HUDEP-2 (cell line): ENCODE results near the gene S100A6.
"Not testable (repeated sequence)": the region's sequence is repeated elsewhere in the genome, so short reads cannot be mapped to it uniquely, and the experiment has no call there.

Experiments used
- DNase-seq, 76 experiments: peaks; one replicate each; lab custom pipeline; 2025; ENCODE audit not compliant: unreplicated experiment in 76 of 76; lab: John Stamatoyannopoulos, UW

The S100A6 gene

DNA sequence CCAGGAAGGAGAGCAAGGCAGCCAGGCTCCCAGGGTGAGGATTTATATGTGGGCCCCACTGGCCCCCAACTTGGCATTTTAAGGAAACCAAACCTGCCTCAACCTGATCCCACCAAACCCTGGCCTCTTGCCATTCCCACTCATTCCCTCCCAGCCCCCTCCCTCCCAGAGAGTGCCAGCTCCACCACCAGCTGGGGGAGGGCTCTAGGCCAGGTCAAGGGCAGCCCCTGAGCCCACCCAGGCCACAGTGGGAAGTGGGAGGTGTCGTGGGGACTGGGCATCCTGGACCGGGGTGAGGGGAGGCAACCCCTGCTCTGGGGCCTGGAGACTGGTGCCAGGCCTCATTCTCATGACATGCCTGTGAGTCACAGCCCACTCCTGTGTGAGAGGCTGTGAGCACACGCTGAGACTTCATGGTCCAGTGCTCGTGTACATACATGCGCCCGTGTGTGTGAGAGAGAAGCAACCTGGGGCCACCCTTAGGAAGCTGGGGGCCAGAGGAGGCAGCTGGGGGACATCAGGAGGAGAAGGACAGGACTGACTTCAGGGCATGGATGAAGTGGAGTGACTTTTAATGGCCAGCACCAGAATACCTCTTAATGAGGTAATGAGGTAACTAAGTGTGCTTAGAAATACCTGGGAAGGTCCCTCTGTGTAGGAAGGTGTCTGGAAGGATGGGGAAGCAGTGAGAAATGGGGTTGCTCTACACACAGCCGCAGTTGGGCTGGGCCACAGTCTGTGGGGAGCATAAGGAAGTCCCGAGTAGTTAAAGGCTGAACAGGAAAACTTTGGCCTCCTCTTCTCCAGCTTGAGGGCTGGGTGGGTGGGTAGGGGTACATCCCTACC, 30.0 kb upstream of the S100A6 start, which contains the start of gene S100A2:
Gene S100A2, minus strand, starts transcription at position 316 of the 846 bp plus-strand sequence. CDS start 1,967 bp downstream, outside the sequence.
- peak in 14 of 76 experiments; percentile 18 to 48 (median 30) for DNase-seq

DNA sequence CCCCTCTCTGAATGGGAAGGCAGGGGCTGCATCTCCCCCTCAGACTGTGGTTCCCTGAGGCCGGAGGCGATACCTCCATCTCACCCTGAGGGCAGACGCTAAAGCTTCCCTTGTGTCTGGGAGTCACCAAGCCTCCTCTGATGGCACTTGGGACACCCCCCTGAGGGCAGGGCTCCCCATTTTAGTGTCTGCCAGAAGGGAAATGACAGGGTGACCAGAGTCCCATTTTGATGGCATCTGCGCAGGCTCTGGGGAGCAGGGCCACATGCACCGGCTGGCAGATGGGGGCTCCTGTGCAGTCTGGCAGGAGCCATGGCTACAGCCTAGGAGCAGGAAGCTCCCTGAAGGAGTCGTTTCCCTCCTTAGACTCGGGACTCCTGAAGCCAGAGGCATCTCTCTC, 28.2 kb upstream of the S100A6 start:
- DNase-seq = no peak

DNA sequence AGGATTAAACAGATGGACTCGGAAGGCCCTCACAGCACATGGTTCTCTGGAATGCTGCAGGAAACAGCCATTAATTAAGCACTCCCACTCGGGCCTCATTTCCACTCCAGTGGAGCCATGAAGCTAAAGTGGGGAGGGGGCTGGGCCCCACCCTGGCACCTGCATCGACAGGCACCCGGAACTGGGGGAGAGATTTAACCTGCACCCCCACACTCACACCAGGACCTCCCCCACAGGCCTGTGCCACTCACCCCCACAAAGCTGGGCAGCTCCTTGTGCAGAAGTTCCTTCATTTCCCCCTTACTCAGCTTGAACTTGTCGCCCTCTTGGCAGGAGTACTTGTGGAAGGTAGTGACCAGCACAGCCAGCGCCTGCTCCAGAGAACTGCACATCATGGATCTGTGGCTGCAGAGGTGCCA, 27.7 kb upstream of the S100A6 start:
- no peak for DNase-seq

DNA sequence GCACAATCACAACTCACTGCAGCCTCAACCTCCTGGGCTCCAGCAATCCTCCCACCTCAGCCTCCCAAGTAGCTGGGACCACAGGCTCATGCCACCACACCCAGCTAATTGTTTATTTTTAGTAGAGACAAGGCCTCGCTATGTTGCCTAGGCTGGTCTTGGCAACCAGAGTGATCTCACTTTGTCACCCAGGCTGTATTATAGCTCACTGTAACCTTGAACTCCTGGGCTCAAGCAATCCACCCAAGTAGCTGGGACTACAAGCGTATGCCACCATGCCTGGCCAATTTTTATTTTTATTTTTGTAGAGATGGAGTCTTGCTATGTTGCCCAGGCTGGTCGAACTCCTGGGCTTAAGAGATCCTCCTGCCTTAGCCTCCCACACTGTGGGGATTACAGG, 26.2 kb upstream of the S100A6 start:
- not testable (repeated sequence) for DNase-seq

DNA sequence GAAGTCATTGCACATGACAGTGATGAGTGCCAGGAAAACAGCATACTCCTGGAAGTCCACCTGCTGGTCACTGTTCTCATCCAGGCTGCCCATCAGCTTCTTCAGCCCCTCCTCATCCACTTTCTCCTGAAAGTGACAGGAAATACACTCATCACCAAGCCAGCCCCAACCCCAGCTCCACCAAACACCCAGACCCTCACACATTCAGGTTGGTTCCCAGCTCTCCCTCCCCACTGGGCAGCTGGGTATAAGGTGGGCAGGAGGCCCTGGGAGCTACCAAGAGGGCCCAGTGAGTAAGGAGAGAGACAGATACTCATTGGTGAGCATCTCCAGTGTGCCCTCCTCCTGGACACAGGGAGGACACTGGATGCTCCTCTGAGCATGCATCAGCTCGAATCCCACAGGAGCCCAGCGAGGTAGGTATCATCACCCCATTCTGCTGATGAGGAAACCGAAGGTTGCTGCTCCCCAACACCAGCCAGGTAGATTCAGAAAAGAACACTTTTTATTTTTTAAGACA, 25.7 kb upstream of the S100A6 start:
- no peak for DNase-seq

DNA sequence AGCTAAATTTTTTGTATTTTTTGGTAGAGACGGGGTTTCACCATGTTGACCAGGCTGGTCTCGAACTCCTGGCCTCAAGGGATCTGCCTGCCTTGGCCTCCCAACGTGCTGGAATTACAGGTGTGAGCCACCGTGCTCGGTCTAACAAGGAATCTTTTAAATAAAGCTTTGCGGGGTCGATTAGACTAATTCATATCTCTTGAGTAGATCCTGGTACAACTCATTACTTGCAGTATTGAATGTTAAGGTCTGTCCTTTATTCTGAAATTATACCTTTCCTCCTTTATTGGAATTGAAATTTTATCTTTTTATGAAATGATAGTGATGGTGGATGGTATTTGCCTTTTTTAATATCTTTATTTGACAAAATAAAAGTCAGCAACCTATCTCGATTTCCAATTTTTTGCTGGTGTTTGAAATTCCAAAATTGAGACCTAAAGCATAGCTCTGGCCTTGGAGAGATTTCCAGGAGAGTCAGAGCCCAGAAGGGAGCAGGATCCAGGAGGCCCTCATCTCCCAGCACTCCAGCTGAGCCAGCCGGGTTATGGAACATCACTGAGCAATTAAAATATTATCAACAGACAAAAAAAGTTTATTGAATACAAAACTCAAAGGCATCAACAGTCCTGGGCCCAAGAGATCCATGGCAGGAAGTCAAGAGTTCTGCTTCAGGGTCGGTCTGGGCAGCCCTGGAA, 25.1 kb upstream of the S100A6 start:
- DNase-seq = no peak

DNA sequence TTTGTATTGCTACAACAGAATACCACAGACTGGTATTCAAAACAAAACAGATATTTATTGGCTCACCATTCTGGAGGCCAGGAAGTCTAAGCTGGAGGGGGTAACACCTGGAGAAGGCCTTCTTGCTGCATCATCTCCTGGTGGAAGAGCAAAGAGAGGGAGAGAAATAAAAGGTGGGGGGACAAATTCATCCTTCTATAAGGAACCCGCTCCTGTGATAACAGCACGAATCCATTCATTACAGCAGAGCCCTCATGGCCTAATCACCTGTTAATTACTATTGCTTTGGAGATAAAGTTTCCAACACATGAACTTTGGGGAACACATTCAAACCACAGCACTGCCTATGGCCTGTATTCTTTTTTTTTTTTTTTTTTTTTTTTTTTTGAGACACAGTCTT, 24.4 kb upstream of the S100A6 start:
- no peak for DNase-seq

DNA sequence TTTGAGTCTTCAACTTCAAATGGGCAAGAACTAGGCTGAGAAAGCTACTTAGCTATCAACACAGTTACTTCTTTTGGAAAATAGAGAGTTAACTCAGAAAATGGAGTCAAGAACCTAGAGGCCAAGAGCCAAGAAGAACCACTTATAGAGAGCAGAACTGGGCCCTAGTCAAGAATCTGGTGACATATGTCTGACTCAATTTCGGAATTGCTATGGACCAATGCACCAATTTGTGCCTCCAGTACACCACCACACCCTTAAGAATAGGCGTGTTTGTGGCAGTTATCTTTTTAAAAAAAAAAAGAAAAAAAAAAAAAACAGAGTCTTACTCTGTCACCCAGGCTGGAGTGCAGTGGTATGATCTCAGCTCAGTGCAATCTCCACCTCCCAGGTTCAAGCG, 22.1 kb upstream of the S100A6 start:
- no peak for DNase-seq

DNA sequence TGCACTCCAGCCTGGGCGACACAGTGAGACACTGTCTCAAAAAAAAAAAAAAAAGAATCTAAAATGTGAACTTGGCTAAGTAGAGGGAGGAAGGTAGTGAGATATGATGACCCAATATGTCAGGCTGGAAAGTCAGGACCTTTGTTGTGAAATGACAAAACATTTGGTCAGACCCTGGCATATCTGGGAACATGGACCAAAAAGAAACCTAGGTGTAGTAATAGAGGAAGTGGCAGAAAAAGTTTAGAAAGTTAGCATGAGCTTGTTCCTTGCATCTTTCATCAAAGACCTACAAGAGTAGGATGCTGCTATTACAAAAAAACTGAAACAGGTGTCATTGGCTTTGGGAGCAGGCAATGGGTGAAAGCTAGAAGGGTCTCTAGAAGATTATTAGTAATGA, 20.6 kb upstream of the S100A6 start:
- DNase-seq = no peak

DNA sequence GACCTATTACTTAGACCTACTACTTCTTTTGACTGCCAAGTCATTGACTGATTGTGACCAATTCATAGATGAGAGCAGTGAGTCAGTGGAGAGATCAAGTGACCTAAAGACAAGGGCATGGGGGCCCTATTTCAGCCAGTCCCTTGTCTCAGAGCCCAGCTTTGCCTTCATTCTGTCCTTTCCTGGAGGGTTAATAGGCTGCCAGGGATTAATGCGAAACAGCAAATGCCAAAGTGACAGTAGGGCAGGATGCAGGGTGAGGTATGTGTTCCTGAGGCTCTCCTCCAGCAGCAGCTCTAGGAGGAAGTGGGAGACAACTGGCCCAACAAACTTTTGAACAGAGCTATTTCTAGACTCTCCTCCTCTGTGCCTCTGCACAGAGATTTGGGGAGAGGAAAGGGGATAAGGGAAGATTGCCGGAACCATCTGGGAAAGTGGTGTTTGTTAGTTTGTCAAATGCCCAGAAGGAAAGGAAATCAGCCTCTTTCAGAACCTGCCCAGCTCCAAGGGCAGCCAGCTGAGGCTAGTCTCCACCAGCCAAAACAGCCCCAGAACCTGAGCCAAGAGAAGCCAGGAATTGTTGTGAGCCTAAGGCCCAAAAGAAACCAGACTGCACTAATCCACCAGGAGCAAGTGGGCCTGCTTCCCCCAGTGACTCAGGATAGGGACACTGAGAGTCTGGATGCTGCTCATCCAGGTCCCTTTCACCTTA, 18.2 kb upstream of the S100A6 start:
- peak in 1 of 76 experiments; percentile 3 for DNase-seq

DNA sequence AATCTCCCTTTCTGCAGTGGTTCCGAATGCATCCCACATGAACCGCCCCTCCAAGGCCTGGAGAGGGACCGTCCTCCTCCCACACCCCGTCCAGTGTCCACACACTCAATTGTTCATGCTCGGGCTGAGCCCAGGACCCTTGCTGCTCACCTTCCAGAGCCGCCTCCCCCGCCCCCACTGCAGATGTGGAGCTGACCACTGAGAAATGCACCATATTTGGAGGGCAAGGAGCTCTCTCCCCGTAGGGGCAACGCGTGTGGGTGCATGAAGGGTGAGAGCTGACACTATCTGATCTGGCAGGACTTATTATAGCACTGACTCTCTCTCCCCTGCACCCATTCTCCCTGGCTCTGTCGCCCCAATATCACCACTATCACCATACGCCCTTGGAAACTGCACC, 17.3 kb upstream of the S100A6 start:
- DNase-seq = peak in 2 of 76 experiments; percentile 12 to 36

DNA sequence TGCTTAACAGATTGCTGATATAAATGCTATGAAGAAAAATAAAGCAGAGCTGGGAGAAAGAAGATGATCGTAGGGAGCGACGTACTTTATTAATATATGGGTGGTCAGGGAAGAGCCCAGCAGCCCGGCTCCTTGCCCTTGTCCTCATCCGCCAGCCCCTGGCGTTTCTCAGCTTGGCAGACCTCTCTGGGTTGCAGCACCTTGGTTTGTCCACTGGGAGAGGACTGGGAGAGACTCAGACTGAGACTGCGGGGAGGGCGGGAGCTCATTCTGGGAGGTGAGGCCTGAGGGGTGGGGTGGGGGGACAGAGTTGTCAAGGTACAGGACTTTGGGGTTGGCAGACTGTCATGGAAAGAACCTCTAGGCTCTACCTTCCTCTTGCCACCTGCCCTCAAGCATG, 16.5 kb upstream of the S100A6 start:
- DNase-seq = no peak

DNA sequence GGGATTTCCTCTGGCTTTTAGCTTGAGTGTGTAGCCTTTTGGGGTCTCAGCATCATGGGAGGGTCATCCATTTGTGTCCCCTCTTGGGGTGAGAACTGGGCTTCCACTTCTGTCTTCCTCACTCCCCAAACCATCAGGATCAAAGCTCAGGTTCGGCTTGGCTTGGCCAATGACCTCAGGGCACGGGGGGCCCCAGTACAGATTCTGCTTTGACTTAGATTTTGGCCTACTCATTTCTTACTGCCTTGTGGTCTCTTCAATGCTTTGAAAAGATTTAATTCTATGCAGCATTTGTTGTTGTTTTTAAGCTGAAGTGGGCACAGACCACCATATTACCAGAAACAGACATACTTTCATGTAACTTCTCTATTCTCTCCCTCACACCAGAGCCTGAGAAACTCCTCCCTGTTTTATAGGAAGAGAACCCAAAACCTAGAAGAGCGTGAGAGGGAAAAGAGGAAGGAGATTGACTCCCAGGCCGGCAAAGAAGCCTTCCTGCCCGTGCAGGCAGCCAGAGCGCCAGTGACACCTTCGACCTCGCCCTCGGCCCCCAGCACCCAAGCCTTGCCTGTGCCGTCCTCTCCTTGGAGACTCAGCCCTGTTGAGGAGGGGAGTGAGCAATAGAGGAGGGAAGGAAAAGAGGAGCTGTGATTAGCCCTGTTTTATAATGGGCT, 15.2 kb upstream of the S100A6 start:
- DNase-seq = no peak

DNA sequence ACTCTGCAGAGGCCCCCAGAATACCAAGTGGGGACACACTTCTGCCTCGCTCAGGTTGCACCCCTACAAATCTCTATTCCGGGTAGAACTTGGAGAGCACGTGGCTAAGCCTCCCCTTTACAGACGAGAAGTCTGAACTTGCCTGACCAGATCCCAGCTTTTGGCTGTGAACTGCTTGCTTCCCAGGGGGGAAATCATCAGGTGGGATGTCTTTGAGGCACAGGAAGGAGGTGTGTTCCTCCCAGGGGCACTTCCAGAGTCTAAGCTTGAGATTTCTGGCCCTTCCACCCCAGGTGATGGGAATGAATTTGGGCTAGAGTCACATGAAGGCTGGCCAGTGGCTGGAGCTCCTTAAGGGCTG, 14.6 kb upstream of the S100A6 start:
- DNase-seq = no peak

DNA sequence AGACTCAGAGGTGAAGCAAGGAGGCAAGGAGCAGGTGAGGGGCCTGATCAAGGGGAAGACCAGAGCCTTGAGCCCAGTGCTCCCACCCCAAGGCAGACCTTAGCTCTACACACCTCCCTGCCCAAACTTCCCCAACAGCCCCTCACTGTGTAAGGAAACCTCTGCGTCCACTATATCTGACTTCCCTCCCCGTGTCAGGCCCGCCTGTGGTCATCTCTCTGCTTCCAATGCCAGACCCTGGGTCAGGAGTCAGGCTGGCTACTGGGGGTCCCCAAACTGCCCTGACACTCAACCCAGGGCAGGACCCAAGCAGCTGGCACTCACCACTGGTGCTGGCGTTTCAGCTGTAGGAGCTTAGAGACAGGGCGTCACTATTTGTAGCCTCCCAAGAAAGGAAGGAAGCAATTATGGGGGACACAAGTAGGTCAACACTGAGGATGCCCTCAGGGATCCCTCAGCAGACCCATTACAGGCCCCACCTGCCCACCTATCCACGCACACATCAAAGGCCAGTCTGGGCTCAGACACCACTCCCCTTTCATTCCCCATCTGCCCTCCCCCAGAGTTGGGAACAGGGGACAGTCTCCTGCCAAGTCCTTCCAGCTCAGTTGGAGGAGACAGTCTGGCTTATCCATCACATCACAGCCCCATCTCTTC, 14.1 kb upstream of the S100A6 start:
- DNase-seq = no peak

DNA sequence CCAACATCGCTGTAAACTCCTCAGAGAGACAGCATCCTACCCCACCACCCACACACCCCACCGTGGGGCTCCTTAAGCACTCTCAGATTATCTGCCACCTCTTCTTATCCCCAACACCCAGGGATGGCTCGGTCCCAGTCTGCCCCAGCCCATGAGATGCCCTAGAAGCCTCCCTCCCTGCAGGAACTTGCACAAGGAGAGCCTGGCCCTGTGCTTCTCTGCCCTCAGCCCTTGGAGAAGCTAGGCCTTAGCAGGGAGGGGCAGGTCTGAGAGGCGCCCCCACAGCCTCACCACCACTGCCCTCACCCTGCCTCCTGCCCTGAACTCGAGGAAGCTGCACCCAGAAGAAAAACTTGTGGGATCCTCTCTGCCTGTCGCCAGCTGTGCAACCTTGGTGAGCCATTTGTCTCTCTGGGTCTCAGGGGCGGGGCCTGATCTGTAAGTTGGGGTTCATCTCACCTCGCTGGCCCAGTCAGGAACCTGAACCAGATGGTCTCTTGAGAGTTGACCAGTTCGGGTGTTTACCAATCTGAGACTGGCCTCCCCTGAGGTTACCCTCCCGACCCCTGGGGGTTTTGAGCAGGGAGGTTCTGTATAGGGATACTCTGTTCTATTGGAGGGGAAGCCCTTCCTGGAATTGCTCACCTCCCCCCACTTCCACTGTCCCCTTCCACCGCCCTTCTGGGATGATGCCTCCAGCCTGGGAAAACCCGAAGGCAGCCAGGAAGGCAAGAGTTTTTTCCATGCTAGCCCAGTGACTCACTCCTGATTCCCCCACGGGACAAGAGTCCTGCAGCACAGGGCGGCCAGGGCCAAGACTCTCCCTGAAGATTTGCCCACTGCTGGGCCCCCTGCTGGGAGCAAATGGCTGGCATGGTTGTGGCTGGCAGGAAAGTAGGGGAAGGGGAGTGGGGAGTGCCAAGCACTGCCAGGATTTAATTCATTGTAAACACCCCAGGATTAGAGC, 13.2 kb upstream of the S100A6 start, which contains the start of gene S100A3:
Gene S100A3, minus strand, starts transcription at position 537 of the 967 bp plus-strand sequence. CDS start 773 bp downstream, outside the sequence.
- DNase-seq = peak in 15 of 76 experiments; percentile 16 to 56 (median 27)

DNA sequence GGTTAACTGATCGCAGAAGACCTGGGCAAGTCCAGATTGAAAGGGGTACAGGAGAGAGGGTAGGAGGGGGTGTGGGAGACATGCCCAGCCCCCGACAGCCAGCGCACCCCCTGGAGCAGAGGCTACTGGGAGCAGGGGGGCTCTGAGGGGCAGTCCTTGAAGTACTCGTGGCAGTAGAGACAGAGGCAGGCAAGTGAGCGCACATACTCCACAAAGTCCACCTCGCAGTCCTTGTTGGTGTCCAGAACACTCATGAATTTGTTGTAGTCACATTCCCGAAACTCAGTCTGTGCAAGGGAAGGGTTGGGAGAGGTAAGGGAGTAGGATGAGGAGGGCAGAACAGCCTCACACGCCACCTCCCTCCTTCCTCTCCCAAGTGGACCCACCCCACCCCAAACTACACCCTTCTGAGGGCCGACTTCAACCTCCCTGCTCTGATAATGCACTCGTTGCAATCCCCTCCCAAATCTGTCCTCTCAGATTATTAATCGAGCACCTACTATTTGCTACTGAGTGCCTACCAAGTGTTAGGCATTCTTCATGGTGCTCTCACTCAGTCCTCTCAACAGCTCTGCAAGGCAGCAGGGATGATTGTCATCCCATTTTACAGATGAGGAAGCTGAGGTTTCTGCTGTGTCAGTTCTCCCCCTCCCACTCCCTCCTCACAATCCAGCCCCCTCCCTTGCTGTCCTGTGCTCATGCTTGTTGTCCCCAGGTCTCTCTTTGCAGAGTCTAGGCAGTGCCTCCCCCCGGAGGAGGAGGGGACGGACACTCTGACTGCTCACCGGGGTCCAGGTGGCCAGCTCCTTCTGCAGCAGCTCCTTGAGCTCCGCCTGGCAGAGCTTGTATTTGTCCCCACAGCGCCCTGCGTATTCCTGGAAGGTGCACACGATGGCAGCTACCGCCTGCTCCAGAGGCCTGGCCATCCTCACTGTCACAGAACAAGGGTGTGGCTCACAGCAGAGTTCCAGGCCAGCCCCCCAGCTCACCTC, 12.1 kb upstream of the S100A6 start:
- peak in 66 of 76 experiments; percentile 21 to 82 (median 53) for DNase-seq
